Measurements from ENCODE around the gene VKORC1. TPM values are rescaled to one million over a fixed set of nuclear protein-coding genes. Genes with fewer than 3 reads are reported as not detected.
A peak's percentile ranks its signal among the peaks of the same experiment; 100 is the strongest.

VKORC1 gene
- polyA plus RNA-seq, 3 donors = 59.2 to 113 (median 91.2) TPM

DNA sequence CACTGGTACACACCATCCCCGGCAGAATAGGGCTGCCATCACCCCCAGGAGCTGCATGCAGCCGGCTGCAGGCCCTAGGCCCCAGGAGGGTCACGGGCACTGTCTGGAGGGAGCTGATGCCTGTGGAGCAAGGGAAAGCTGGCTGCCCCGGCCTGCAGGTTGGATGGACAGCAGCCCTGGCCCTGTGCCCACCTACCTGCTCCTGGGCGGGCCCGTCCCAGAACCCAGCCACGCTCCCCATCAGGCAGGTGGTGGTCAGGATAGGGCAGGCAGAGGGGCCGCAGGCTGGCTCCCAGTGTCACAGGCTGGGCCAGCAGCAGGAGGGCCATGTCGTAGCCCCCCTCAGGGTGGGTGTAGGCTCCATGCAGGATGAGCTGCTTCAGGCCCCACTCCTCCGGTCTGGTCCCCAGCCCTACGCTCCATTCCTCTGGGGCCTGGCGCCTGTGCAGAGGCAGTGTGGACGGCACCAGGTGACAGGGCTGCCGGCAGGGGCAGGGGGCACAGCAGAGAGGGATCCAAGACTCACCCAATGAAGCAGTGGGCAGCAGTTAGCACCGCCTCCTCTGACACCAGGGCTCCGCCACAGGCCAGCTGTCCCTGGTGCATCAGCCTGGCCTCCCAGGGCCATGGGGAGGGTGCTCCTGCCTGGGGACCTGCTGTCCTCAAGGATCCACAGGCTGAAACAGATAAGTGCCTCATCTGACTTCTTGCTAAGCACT is 9.9 kb downstream of the VKORC1 start:
- H3K9me3 Mint-ChIP-seq = no peaks in the 10 kb centered on the region
- Histone ChIP-seq H4K20me1 (ENCODE audit: insufficient read depth, low read length) (peaks cover 53% of the 10 kb centered on the region), H3K4me1 (ENCODE audit: control insufficient read depth in 1 of 2, insufficient read depth in 2 of 2, low read length in 2 of 2) (peaks cover 0 to 10% of the 10 kb centered on the region in 2 donors), H3K27me3 (ENCODE audit: control insufficient read depth in 2 of 2, insufficient read depth in 2 of 2, low read length in 2 of 2) (no peaks in the 10 kb centered on the region), H3K79me2 (ENCODE audit: insufficient read depth, low read length) (peaks cover 27% of the 10 kb centered on the region), H2AFZ (ENCODE audit: insufficient read depth, low read depth, low read length, poor library complexity, severe bottlenecking) (no peak overlapping the region), H3K9ac (ENCODE audit: insufficient read depth, low read length, poor library complexity, severe bottlenecking) (no peak overlapping the region), H3K9me3 (replicated peaks in 1 of 2; ENCODE audit: control insufficient read depth in 1 of 2, insufficient read depth in 1 of 2, low read length in 2 of 2) (no peaks in the 10 kb centered on the region), H3K4me2 (replicated peaks; ENCODE audit: extremely low read depth, low read length, poor library complexity, severe bottlenecking) (no peak overlapping the region), H3K27ac (ENCODE audit: low read depth in 1 of 2, low read length in 2 of 2) (no peak overlapping the region), H3K36me3 (replicated peaks in 1 of 2; ENCODE audit: control insufficient read depth in 1 of 2, insufficient read depth in 2 of 2, low read length in 2 of 2) (peaks cover 41 to 85% of the 10 kb centered on the region in 2 donors), H3K4me3 (replicated peaks in 1 of 3; ENCODE audit: low read depth in 2 of 3, low read length in 3 of 3) (no peak overlapping the region)
- H3K27ac Mint-ChIP-seq = no peak overlapping the region
- no peak overlapping the region for H3K4me3 Mint-ChIP-seq
- peaks cover 12% of the 10 kb centered on the region for H3K4me1 Mint-ChIP-seq
- intact Hi-C loops (cut with micrococcal nuclease) = no loop called here
- WGBS (ENCODE audit: insufficient coverage) = 95% methylated on average over 15 of the region's 16 CpGs
- no peak for DNase-seq
- TF ChIP-seq, protein P1, sequence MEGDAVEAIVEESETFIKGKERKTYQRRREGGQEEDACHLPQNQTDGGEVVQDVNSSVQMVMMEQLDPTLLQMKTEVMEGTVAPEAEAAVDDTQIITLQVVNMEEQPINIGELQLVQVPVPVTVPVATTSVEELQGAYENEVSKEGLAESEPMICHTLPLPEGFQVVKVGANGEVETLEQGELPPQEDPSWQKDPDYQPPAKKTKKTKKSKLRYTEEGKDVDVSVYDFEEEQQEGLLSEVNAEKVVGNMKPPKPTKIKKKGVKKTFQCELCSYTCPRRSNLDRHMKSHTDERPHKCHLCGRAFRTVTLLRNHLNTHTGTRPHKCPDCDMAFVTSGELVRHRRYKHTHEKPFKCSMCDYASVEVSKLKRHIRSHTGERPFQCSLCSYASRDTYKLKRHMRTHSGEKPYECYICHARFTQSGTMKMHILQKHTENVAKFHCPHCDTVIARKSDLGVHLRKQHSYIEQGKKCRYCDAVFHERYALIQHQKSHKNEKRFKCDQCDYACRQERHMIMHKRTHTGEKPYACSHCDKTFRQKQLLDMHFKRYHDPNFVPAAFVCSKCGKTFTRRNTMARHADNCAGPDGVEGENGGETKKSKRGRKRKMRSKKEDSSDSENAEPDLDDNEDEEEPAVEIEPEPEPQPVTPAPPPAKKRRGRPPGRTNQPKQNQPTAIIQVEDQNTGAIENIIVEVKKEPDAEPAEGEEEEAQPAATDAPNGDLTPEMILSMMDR (IDR thresholded peaks at IDR 0.05) = no peak
- H3K36me3 Mint-ChIP-seq = peaks cover 37 to 64% of the 10 kb centered on the region in 2 donors
- peaks cover 0 to 3% (median 3%) of the 10 kb centered on the region in 3 donors for H3K27me3 Mint-ChIP-seq (ENCODE audit: low read depth in 3 of 3)

DNA sequence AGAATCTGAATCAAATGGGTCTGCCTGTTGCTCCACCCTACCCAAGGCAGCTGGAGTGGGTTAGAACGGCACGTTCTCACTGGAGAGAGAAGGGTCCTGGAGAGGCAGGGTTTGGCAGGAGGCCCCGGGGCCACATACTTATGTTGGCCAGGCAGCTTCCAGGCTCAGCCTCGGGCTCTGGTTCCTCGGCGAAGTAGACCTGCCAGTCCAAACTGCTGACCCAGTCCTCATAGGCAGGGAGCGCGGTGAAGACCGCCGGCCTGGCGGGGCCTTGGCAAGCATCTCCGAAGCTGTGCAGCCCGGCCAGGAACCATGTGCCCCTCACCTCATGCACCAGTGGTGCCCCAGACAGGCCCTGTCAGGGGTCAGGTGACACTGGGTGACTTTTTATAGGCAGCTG is 10.6 kb downstream of the VKORC1 start:
- H3K9ac ChIP-seq (ENCODE audit: insufficient read depth, low read length, poor library complexity, severe bottlenecking) = no peak overlapping the region
- H3K9me3 Mint-ChIP-seq = no peaks in the 10 kb centered on the region
- no peak overlapping the region for H3K4me2 ChIP-seq (replicated peaks; ENCODE audit: extremely low read depth, low read length, poor library complexity, severe bottlenecking)

More for the DNA sequence above, 10.6 kb downstream of the VKORC1 start:
- H3K27ac ChIP-seq (ENCODE audit: low read depth in 1 of 2, low read length in 2 of 2) = no peak overlapping the region
- peaks cover 6 to 16% of the 10 kb centered on the region in 2 donors for H3K4me1 ChIP-seq (ENCODE audit: control insufficient read depth in 1 of 2, insufficient read depth in 2 of 2, low read length in 2 of 2)
- peaks cover 38 to 64% of the 10 kb centered on the region in 2 donors for H3K36me3 Mint-ChIP-seq
- no peaks in the 10 kb centered on the region for H3K27me3 ChIP-seq (ENCODE audit: control insufficient read depth in 2 of 2, insufficient read depth in 2 of 2, low read length in 2 of 2)
- peaks cover 34% of the 10 kb centered on the region for H3K79me2 ChIP-seq (ENCODE audit: insufficient read depth, low read length)
- peaks cover 61% of the 10 kb centered on the region for H4K20me1 ChIP-seq (ENCODE audit: insufficient read depth, low read length)
- WGBS (ENCODE audit: insufficient coverage) = 95% methylated on average over 13 of the region's 13 CpGs
- TF ChIP-seq, protein P1 (IDR thresholded peaks at IDR 0.05) = no peak
- peaks cover 0 to 3% (median 3%) of the 10 kb centered on the region in 3 donors for H3K27me3 Mint-ChIP-seq (ENCODE audit: low read depth in 3 of 3)
- H3K4me1 Mint-ChIP-seq = peaks cover 18% of the 10 kb centered on the region
- H3K36me3 ChIP-seq (replicated peaks in 1 of 2; ENCODE audit: control insufficient read depth in 1 of 2, insufficient read depth in 2 of 2, low read length in 2 of 2) = peaks cover 48 to 88% of the 10 kb centered on the region in 2 donors
- no peak overlapping the region for H3K4me3 Mint-ChIP-seq
- no peaks in the 10 kb centered on the region for H3K9me3 ChIP-seq (replicated peaks in 1 of 2; ENCODE audit: control insufficient read depth in 1 of 2, insufficient read depth in 1 of 2, low read length in 2 of 2)
- H2AFZ ChIP-seq (ENCODE audit: insufficient read depth, low read depth, low read length, poor library complexity, severe bottlenecking) = no peak overlapping the region
- DNase-seq = no peak
- no peak overlapping the region for H3K4me3 ChIP-seq (replicated peaks in 1 of 3; ENCODE audit: low read depth in 2 of 3, low read length in 3 of 3)
- intact Hi-C loops (cut with micrococcal nuclease) = no loop called here
- peak overlapping the region in 1 of 7 donors; percentile 23 for H3K27ac Mint-ChIP-seq
